Ascending aorta (tissue), 2 donors: ENCODE results near the gene POLG2. TPM values are rescaled to one million over a fixed set of nuclear protein-coding genes. Genes with fewer than 3 reads are reported as not detected.
A peak's percentile ranks its signal among the peaks of the same experiment; 100 is the strongest.

Experiments
- DNase-seq, 2 donors: peaks; one replicate each; pipeline ENCODE4 v3.0.0-alpha.2; 2019; ENCODE audit warnings: low spot score in 2 of 2
- H3K27ac ChIP-seq, 2 donors: fragments of 200-600 bp; sonication (generic); one replicate each; pipeline ENCODE4 v1.5.1; 2016 to 2017; ENCODE audit warnings: mild to moderate bottlenecking in 1 of 2
- H3K27me3 ChIP-seq: fragments of 200-600 bp; sonication (generic); one replicate; pipeline ENCODE4 v1.5.1; 2017
- H3K36me3 ChIP-seq, 2 donors: fragments of 200-600 bp; sonication (generic); one replicate each; pipeline ENCODE4 v1.5.1; 2016
- H3K4me1 ChIP-seq, 2 donors: fragments of 200-600 bp; sonication (generic); one replicate each; pipeline ENCODE4 v1.5.1; 2016 to 2017; ENCODE audit warnings: mild to moderate bottlenecking in 1 of 2
- H3K4me3 ChIP-seq, 2 donors: fragments of 200-600 bp; sonication (generic); one replicate each; pipeline ENCODE4 v1.5.1; 2016 to 2017; ENCODE audit warnings: mild to moderate bottlenecking in 1 of 2
- H3K9me3 ChIP-seq, 2 donors: fragments of 200-600 bp; sonication (generic); one replicate each; pipeline ENCODE4 v1.5.1; 2016
- intact Hi-C: fragments of 100-400 bp; cut with DNase I; formaldehyde crosslinking; loops from one replicate; pipeline ENCODE4 v1.15.1; 2023
- total RNA-seq: library from RNA; depleted of rRNA; stranded (reverse); fragments of >200 nt; gene quantifications from one replicate; pipeline ENCODE4 v1.1.0, GENCODE V29; 2016
- TF ChIP-seq, protein P1 (sequence below), 3 experiments: fragments of 200-600 bp in 2 of 3; fragments of 450-650 bp in 1 of 3; sonication (generic) in 2 of 3; IDR thresholded peaks; one replicate each; pipeline ENCODE4 v1.5.1; 2016 to 2019; ENCODE audit warnings: antibody characterized with exemption in 3 of 3, mild to moderate bottlenecking in 1 of 3, moderate library complexity in 1 of 3

POLG2 gene
- total RNA-seq, 1 donor from 2014 or later: 1.5 TPM

DNA sequence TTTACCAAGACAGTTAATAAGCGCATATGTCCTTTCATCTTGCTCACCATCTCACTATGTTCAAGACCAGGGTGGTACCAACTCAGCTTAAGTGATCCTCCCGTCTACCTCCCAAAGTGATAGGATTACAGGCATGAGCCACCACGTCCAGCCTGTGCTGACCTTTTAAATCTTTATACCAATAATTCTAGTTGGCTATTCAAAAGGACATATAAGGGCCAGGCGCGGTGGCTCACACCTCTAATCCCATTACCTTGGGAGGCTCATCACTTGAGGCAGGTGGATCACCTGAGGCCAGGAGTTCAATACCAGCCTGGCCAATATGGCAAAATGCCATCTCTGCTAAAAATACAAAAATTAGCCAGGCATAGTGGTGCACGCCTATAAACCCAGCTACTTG, 12.3 kb upstream of the POLG2 start:
- H3K9me3 ChIP-seq: no peaks in the 10 kb centered on the region
- no peak for DNase-seq
- TF ChIP-seq, protein P1, sequence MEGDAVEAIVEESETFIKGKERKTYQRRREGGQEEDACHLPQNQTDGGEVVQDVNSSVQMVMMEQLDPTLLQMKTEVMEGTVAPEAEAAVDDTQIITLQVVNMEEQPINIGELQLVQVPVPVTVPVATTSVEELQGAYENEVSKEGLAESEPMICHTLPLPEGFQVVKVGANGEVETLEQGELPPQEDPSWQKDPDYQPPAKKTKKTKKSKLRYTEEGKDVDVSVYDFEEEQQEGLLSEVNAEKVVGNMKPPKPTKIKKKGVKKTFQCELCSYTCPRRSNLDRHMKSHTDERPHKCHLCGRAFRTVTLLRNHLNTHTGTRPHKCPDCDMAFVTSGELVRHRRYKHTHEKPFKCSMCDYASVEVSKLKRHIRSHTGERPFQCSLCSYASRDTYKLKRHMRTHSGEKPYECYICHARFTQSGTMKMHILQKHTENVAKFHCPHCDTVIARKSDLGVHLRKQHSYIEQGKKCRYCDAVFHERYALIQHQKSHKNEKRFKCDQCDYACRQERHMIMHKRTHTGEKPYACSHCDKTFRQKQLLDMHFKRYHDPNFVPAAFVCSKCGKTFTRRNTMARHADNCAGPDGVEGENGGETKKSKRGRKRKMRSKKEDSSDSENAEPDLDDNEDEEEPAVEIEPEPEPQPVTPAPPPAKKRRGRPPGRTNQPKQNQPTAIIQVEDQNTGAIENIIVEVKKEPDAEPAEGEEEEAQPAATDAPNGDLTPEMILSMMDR (IDR thresholded peaks at IDR 0.05): no peak
- H3K4me1 ChIP-seq: peaks cover 0 to 21% of the 10 kb centered on the region in 2 donors
- H3K36me3 ChIP-seq: peaks cover 26 to 41% of the 10 kb centered on the region in 2 donors
- H3K27me3 ChIP-seq: no peaks in the 10 kb centered on the region
- no peak overlapping the region for H3K27ac ChIP-seq
- intact Hi-C loops: loop anchor here (5.0 to 10.0 kb wide), 4 partner anchors 153 to 682 kb away; partner anchors contain the start of genes FTSJ3, PSMC5 and SMURF2
- H3K4me3 ChIP-seq: peak overlapping the region in 1 of 2 donors; percentile 12

DNA sequence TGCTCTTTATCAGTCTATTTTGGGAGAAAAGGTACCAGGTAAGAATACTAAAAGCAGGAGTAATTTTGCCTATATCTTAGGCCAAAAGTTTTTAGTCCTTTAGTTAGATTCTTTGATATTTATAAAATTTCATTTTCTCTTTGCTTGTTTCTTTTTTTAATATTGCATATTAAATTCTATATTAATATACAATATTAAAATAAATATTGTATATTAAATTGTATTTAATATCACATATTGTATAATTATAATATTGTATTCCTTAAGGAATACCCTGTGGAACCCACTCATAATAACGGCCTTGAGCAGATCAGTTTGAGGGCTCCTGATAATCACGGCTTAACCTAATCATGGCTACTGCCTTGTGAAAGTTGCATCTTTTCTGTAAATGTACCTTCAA, 11.8 kb upstream of the POLG2 start:
- no peak for DNase-seq
- H3K27me3 ChIP-seq: no peaks in the 10 kb centered on the region
- TF ChIP-seq, protein P1 (IDR thresholded peaks at IDR 0.05): no peak
- no peak overlapping the region for H3K27ac ChIP-seq
- peak overlapping the region in 1 of 2 donors; percentile 91 for H3K4me3 ChIP-seq
- H3K4me1 ChIP-seq: peaks cover 3 to 24% of the 10 kb centered on the region in 2 donors
- intact Hi-C loops: loop anchor here (5.0 to 10.0 kb wide), 4 partner anchors 154 to 681 kb away; partner anchors contain the start of genes FTSJ3, PSMC5 and SMURF2
- peaks cover 31 to 45% of the 10 kb centered on the region in 2 donors for H3K36me3 ChIP-seq
- H3K9me3 ChIP-seq: no peaks in the 10 kb centered on the region

DNA sequence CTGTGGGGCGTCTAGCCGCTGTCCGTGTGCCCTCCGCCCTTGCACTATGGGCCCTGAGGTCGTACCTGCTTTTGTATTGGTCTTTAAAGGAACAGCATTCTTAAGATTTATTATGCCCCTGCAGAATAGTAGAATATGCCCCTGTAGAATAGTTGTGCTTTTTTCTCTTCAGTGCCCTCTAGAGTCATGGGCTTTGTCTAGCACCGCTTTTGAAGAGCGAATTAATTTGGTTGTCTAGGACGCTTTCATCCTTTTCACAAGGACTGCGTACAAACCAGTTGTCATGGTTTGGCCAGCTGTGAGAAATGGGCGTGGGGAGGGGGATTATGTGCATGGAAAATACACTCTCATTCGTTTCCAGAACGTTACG, 10.5 kb upstream of the POLG2 start:
- Histone ChIP-seq H3K4me1 (peaks cover 10 to 36% of the 10 kb centered on the region in 2 donors), H3K9me3 (no peaks in the 10 kb centered on the region), H3K36me3 (peaks cover 36 to 58% of the 10 kb centered on the region in 2 donors), H3K27me3 (no peaks in the 10 kb centered on the region), H3K27ac (peak overlapping the region; percentile 99 to 100), H3K4me3 (peak overlapping the region; percentile 91 to 99)
- intact Hi-C loops: loop anchor here (2.0 to 10.0 kb wide), 5 partner anchors 155 to 735 kb away; partner anchors contain the start of genes CCDC47, FTSJ3, PSMC5 and SMURF2
- DNase-seq: no peak
- TF ChIP-seq, protein P1 (IDR thresholded peaks at IDR 0.05): peak in 2 of 3 experiments; percentile 45 to 56

DNA sequence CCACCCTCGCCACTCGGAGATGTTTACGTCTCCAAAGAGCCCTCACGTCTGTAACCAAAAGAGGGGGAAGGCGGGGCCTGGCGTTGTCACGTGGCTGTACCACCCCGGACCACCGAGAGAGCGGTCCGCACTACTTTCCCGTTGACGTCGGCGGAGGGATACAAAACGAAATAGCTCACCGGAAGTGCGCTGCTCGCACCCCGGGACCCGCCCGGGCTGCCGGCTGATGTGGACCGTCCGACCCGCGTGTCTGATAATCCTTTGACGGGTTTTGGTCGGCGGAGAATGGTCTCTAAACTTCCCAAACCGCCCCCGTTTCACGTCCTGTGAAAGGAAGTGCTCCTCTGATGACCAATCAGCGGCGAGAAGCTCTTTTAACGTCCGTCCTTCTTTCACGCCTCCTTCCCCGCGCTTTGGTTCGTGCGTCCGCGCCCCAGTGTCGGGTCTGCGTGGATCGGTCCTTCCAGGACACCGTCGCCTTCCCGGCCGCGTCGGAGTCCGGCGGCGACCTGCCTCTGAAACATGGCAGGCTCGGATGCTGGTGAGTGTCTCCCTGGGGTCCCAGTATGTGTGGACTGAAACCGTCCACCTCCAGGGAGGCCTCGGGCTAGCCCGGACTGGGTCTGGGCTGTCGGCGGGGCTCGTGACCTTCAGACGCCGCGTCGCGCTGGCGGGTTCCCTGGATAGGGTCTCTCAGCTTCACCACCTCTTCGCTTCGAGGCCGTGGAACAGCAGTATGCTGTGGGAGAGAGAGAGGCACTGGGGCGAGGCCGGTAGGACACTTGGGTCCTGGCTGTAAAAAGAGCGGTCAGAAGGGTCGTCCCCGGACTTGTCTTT, 9.9 kb upstream of the POLG2 start, which contains the start of gene CEP95:
Gene CEP95 (plus strand): TSS at position 402 of the 837 bp plus-strand sequence. CDS start 121 bp downstream, at position 523.
- H3K4me1 ChIP-seq: peaks cover 10 to 41% of the 10 kb centered on the region in 2 donors
- peak within 1 kb of the TSS; percentile 99 to 100 for H3K27ac ChIP-seq
- H3K9me3 ChIP-seq: no peaks in the 10 kb centered on the region
- peaks cover 40 to 59% of the 10 kb centered on the region in 2 donors for H3K36me3 ChIP-seq
- H3K27me3 ChIP-seq: no peaks in the 10 kb centered on the region
- peak; percentile 76 to 98 for DNase-seq
- TF ChIP-seq, protein P1 (IDR thresholded peaks at IDR 0.05): peak in 1 of 3 experiments; percentile 47
- peak within 1 kb of the TSS; percentile 91 to 99 for H3K4me3 ChIP-seq
- intact Hi-C loops: loop anchor here (1.0 to 10.0 kb wide), 6 partner anchors 9 to 734 kb away; partner anchors contain the start of genes CCDC47, FTSJ3, POLG2 and PSMC5

DNA sequence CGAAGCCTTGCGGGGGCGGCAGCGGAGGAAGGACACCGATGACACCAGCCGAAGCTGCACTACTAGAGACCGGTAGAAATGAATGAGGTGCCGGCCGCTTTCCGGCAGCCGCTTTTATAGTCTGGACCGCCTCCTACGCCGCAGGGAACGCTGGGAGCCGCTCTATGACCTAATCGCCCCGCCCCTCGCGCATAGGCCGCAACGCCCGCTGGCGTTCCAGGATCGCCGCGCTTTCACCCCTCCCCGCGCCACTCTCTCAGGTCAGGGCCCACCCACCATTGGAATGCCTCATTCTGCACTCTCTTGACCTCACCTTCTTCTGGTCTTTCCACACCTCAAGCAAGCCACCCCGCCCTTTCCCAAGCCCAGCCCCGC, 9.3 kb upstream of the POLG2 start, which contains the start of gene DDX5:
Gene DDX5 (minus strand): TSS at position 89 of the 375 bp plus-strand sequence. CDS start 170 bp downstream, outside the sequence.
- Histone ChIP-seq H3K9me3 (no peaks in the 10 kb centered on the region), H3K36me3 (peaks cover 44 to 59% of the 10 kb centered on the region in 2 donors), H3K4me1 (peaks cover 13 to 42% of the 10 kb centered on the region in 2 donors), H3K4me3 (peak within 1 kb of the TSS; percentile 91 to 99), H3K27me3 (no peaks in the 10 kb centered on the region), H3K27ac (peak within 1 kb of the TSS; percentile 99 to 100)
- TF ChIP-seq, protein P1 (IDR thresholded peaks at IDR 0.05): no peak
- intact Hi-C loops: loop anchor here (1.0 to 10.0 kb wide), 6 partner anchors 9 to 733 kb away; partner anchors contain the start of genes CCDC47, FTSJ3, POLG2 and PSMC5
- DNase-seq: peak; percentile 89 to 98
